ENCODE data around the gene RPUSD1. TPM values are rescaled to one million over a fixed set of nuclear protein-coding genes. Genes with fewer than 3 reads are reported as not detected.
A peak's percentile ranks its signal among the peaks of the same experiment; 100 is the strongest.

RPUSD1 gene
- total RNA-seq, 1 experiment from 2014 or later = 45.1 TPM

- Mint-ChIP-seq H3K36me3 (peaks cover 10% of the 10 kb centered on the region), H3K27ac (no peak overlapping the region), H3K27me3 (ENCODE audit: low read depth) (peaks cover 12% of the 10 kb centered on the region), H3K4me1 (no peaks in the 10 kb centered on the region), H3K9me3 (no peaks in the 10 kb centered on the region), H3K4me3 (no peak overlapping the region)
- ChIA-PET POLR2A (interaction anchor here (1.3 kb wide), 1 partner anchor 9 kb away, joined by 3 read pairs; the partner anchor contains the start of genes CHTF18 and RPUSD1), CTCF (no interaction called here)
- ATAC-seq (peak; percentile 75), DNase-seq (ENCODE audit: low spot score) (peak; percentile 74)
- TF ChIP-seq MXD4 (CRISPR knock-in tag; IDR thresholded peaks at IDR 0.05; ENCODE audit: borderline replicate concordance) (no peak), NR2C2 (CRISPR knock-in tag; IDR thresholded peaks at IDR 0.05) (no peak), ZNF423 (CRISPR knock-in tag; IDR thresholded peaks at IDR 0.05) (no peak)
Observed at GRCh38 chr16:797120-797420, 8.9 kb upstream of the RPUSD1 start.

GRCh38 chr16:796296-797119 is 8.3 kb upstream of the RPUSD1 start:
- no peak for TF ChIP-seq MAX (CRISPR knock-in tag; IDR thresholded peaks at IDR 0.05)
- no peak for TF ChIP-seq ZNF425 (CRISPR knock-in tag; conservative IDR thresholded peaks at IDR 0.05)
- TF ChIP-seq USF2 (CRISPR knock-in tag; IDR thresholded peaks at IDR 0.05) = no peak
- TF ChIP-seq NR1H2 (CRISPR knock-in tag; IDR thresholded peaks at IDR 0.05) = no peak
- TF ChIP-seq SOX15 (CRISPR knock-in tag; IDR thresholded peaks at IDR 0.05) = no peak
- TF ChIP-seq NR3C1 (CRISPR knock-in tag; conservative IDR thresholded peaks at IDR 0.05; ENCODE audit: low read depth) = no peak
- TF ChIP-seq ZNF671 (CRISPR knock-in tag; IDR thresholded peaks at IDR 0.05) = no peak
- Mint-ChIP-seq H3K27ac (no peak overlapping the region), H3K4me3 (no peak overlapping the region), H3K27me3 (ENCODE audit: low read depth) (peaks cover 6% of the 10 kb centered on the region), H3K4me1 (no peaks in the 10 kb centered on the region), H3K9me3 (no peaks in the 10 kb centered on the region), H3K36me3 (peaks cover 14% of the 10 kb centered on the region)
- no peak for ATAC-seq
- ChIA-PET POLR2A (interaction anchor here (1.3 kb wide), 1 partner anchor 8 kb away, joined by 3 read pairs; the partner anchor contains the start of genes CHTF18 and RPUSD1), CTCF (interaction anchor here (1.1 to 1.6 kb wide), 2 partner anchors 12 to 84 kb away, joined by 3 read pairs; no protein-coding TSS in a partner anchor)
- DNase-seq (ENCODE audit: low spot score) = no peak

- Mint-ChIP-seq H3K27me3 (ENCODE audit: low read depth) (no peaks in the 10 kb centered on the region), H3K4me1 (no peaks in the 10 kb centered on the region), H3K36me3 (peaks cover 21% of the 10 kb centered on the region), H3K4me3 (no peak overlapping the region), H3K9me3 (no peaks in the 10 kb centered on the region), H3K27ac (0 out of 2 replicates have a peak overlapping the region, but pooled peaks have one; percentile 65)
- POLR2A ChIA-PET = no interaction called here
- CTCF ChIA-PET = interaction anchor here (1.1 to 1.6 kb wide), 2 partner anchors 13 to 83 kb away, joined by 3 read pairs; no protein-coding TSS in a partner anchor
- no peak for DNase-seq (ENCODE audit: low spot score)
- ATAC-seq = no peak
- TF ChIP-seq ZNF671 (CRISPR knock-in tag; IDR thresholded peaks at IDR 0.05) = no peak
- TF ChIP-seq ESRRA (CRISPR knock-in tag; IDR thresholded peaks at IDR 0.05; ENCODE audit: borderline replicate concordance) = no peak
- TF ChIP-seq FOXP4 (CRISPR knock-in tag; IDR thresholded peaks at IDR 0.05) = no peak
- TF ChIP-seq GABPB1 (CRISPR knock-in tag; IDR thresholded peaks at IDR 0.05) = no peak
- TF ChIP-seq ZNF512 (CRISPR knock-in tag; IDR thresholded peaks at IDR 0.05; ENCODE audit: borderline replicate concordance) = no peak
- TF ChIP-seq MLX (CRISPR knock-in tag; IDR thresholded peaks at IDR 0.05) = no peak
- TF ChIP-seq SMAD3 (CRISPR knock-in tag; IDR thresholded peaks at IDR 0.05; ENCODE audit: borderline replicate concordance) = no peak
- no peak for TF ChIP-seq CDX4 (CRISPR knock-in tag; IDR thresholded peaks at IDR 0.05; ENCODE audit: borderline replicate concordance)
- no peak for TF ChIP-seq HMGXB4 (CRISPR knock-in tag; IDR thresholded peaks at IDR 0.05)
- TF ChIP-seq GTF2I (CRISPR knock-in tag; conservative IDR thresholded peaks at IDR 0.05) = no peak
- no peak for TF ChIP-seq ZNF232 (CRISPR knock-in tag; IDR thresholded peaks at IDR 0.05)
Observed at GRCh38 chr16:795580-796229, 7.5 kb upstream of the RPUSD1 start.
